ENCODE measurements around the gene UFC1. TPM values are rescaled to one million over a fixed set of nuclear protein-coding genes. Genes with fewer than 3 reads are reported as not detected.

UFC1 gene
- total and polyA plus RNA-seq, 2 of the 13 experiments (the other 11 are each of a cell fraction or from before 2014, with no cell fraction given): 72.8 to 85.2 TPM

Small RNAs within 50 kb of the gene (small RNA-seq; reads per million reads assigned to genes)
- 0 reads per million in 3 experiments for gene RF01225 (ENCODE audit: insufficient read depth in 2 of 3, insufficient read length in 3 of 3, low read depth in 2 of 3, low replicate concordance in 1 of 3)

Other genes with a start within 250 kb of the UFC1 start
- gene ITLN2, start 199.2 kb upstream of the UFC1 start, total RNA-seq (2016; rRNA removed; fragmentation: Illumina TruSeq; extraction: Trizol): not detected in 2 replicates
- gene ITLN2, start 199.2 kb upstream of the UFC1 start, polyA plus RNA-seq (2011; rRNA removed): not detected in 2 replicates
- 41.4 and 95.8 TPM in 2 replicates for gene F11R, start 132.8 kb upstream of the UFC1 start, total RNA-seq (2016; rRNA removed; fragmentation: Illumina TruSeq; extraction: Trizol)
- 105 and 145 TPM in 2 replicates for gene F11R, start 132.8 kb upstream of the UFC1 start, polyA plus RNA-seq (2011; rRNA removed)
- 0.31 TPM in 1 of 2 replicates, not detected in the other for gene TSTD1, start 115.0 kb upstream of the UFC1 start, total RNA-seq (2016; rRNA removed; fragmentation: Illumina TruSeq; extraction: Trizol)
- gene TSTD1, start 115.0 kb upstream of the UFC1 start, polyA plus RNA-seq (2011; rRNA removed): 0.15 TPM in 1 of 2 replicates, not detected in the other
- gene USF1, start 108.0 kb upstream of the UFC1 start, total RNA-seq (2016; rRNA removed; fragmentation: Illumina TruSeq; extraction: Trizol): 32.2 and 39.4 TPM in 2 replicates
- gene USF1, start 108.0 kb upstream of the UFC1 start, polyA plus RNA-seq (2011; rRNA removed): 26.9 and 40.0 TPM in 2 replicates
- 0.20 TPM in 1 of 2 replicates, not detected in the other for gene ARHGAP30, start 84.1 kb upstream of the UFC1 start, total RNA-seq (2016; rRNA removed; fragmentation: Illumina TruSeq; extraction: Trizol)
- gene ARHGAP30, start 84.1 kb upstream of the UFC1 start, polyA plus RNA-seq (2011; rRNA removed): 0.13 and 0.17 TPM in 2 replicates
- 12.3 and 12.4 TPM in 2 replicates for gene NECTIN4, start 64.4 kb upstream of the UFC1 start, total RNA-seq (2016; rRNA removed; fragmentation: Illumina TruSeq; extraction: Trizol)
- 5.9 and 9.2 TPM in 2 replicates for gene NECTIN4, start 64.4 kb upstream of the UFC1 start, polyA plus RNA-seq (2011; rRNA removed)
- 2.9 and 4.0 TPM in 2 replicates for gene KLHDC9, start 55.6 kb upstream of the UFC1 start, total RNA-seq (2016; rRNA removed; fragmentation: Illumina TruSeq; extraction: Trizol)
- gene KLHDC9, start 55.6 kb upstream of the UFC1 start, polyA plus RNA-seq (2011; rRNA removed): 2.6 and 2.9 TPM in 2 replicates
- gene PFDN2, start 35.9 kb upstream of the UFC1 start, total RNA-seq (2016; rRNA removed; fragmentation: Illumina TruSeq; extraction: Trizol): 63.6 and 90.3 TPM in 2 replicates
- gene PFDN2, start 35.9 kb upstream of the UFC1 start, polyA plus RNA-seq (2011; rRNA removed): 51.0 and 62.6 TPM in 2 replicates
- gene NIT1, start 35.9 kb upstream of the UFC1 start, total RNA-seq (2016; rRNA removed; fragmentation: Illumina TruSeq; extraction: Trizol): 30.0 and 31.0 TPM in 2 replicates
- 22.7 and 29.2 TPM in 2 replicates for gene NIT1, start 35.9 kb upstream of the UFC1 start, polyA plus RNA-seq (2011; rRNA removed)
- 12.6 and 14.0 TPM in 2 replicates for gene DEDD, start 21.3 kb upstream of the UFC1 start, total RNA-seq (2016; rRNA removed; fragmentation: Illumina TruSeq; extraction: Trizol)
- gene DEDD, start 21.3 kb upstream of the UFC1 start, polyA plus RNA-seq (2011; rRNA removed): 27.8 and 31.2 TPM in 2 replicates
- gene USP21, start 5.5 kb downstream of the UFC1 start, total RNA-seq (2016; rRNA removed; fragmentation: Illumina TruSeq; extraction: Trizol): 7.4 and 10.1 TPM in 2 replicates
- 31.0 and 33.1 TPM in 2 replicates for gene USP21, start 5.5 kb downstream of the UFC1 start, polyA plus RNA-seq (2011; rRNA removed)
- 13.0 and 15.5 TPM in 2 replicates for gene PPOX, start 12.4 kb downstream of the UFC1 start, total RNA-seq (2016; rRNA removed; fragmentation: Illumina TruSeq; extraction: Trizol)
- gene PPOX, start 12.4 kb downstream of the UFC1 start, polyA plus RNA-seq (2011; rRNA removed): 25.2 and 27.7 TPM in 2 replicates
- gene B4GALT3, start 23.5 kb downstream of the UFC1 start, total RNA-seq (2016; rRNA removed; fragmentation: Illumina TruSeq; extraction: Trizol): 26.7 and 35.6 TPM in 2 replicates
- 40.4 and 45.0 TPM in 2 replicates for gene B4GALT3, start 23.5 kb downstream of the UFC1 start, polyA plus RNA-seq (2011; rRNA removed)
- gene ADAMTS4, start 45.1 kb downstream of the UFC1 start, total RNA-seq (2016; rRNA removed; fragmentation: Illumina TruSeq; extraction: Trizol): 0.73 and 1.7 TPM in 2 replicates
- gene ADAMTS4, start 45.1 kb downstream of the UFC1 start, polyA plus RNA-seq (2011; rRNA removed): 0.51 and 0.56 TPM in 2 replicates
- gene NDUFS2, start 48.4 kb downstream of the UFC1 start, total RNA-seq (2016; rRNA removed; fragmentation: Illumina TruSeq; extraction: Trizol): 118 and 129 TPM in 2 replicates
- gene NDUFS2, start 48.4 kb downstream of the UFC1 start, polyA plus RNA-seq (2011; rRNA removed): 70.1 and 89.9 TPM in 2 replicates
- 1.3 and 1.5 TPM in 2 replicates for gene FCER1G, start 61.3 kb downstream of the UFC1 start, total RNA-seq (2016; rRNA removed; fragmentation: Illumina TruSeq; extraction: Trizol)
- gene FCER1G, start 61.3 kb downstream of the UFC1 start, polyA plus RNA-seq (2011; rRNA removed): 4.7 and 6.4 TPM in 2 replicates
- 4,370 and 6,293 TPM in 2 replicates for gene APOA2, start 69.7 kb downstream of the UFC1 start, total RNA-seq (2016; rRNA removed; fragmentation: Illumina TruSeq; extraction: Trizol)
- gene APOA2, start 69.7 kb downstream of the UFC1 start, polyA plus RNA-seq (2011; rRNA removed): 18,293 and 18,774 TPM in 2 replicates
- 26.2 and 29.1 TPM in 2 replicates for gene TOMM40L, start 72.1 kb downstream of the UFC1 start, total RNA-seq (2016; rRNA removed; fragmentation: Illumina TruSeq; extraction: Trizol)
- 14.1 and 16.9 TPM in 2 replicates for gene TOMM40L, start 72.1 kb downstream of the UFC1 start, polyA plus RNA-seq (2011; rRNA removed)
- gene NR1I3, start 84.2 kb downstream of the UFC1 start, total RNA-seq (2016; rRNA removed; fragmentation: Illumina TruSeq; extraction: Trizol): 0.60 and 0.95 TPM in 2 replicates
- 0.56 and 0.62 TPM in 2 replicates for gene NR1I3, start 84.2 kb downstream of the UFC1 start, polyA plus RNA-seq (2011; rRNA removed)
- gene PCP4L1, start 104.8 kb downstream of the UFC1 start, total RNA-seq (2016; rRNA removed; fragmentation: Illumina TruSeq; extraction: Trizol): not detected in 2 replicates
- 0.28 and 0.59 TPM in 2 replicates for gene PCP4L1, start 104.8 kb downstream of the UFC1 start, polyA plus RNA-seq (2011; rRNA removed)
- gene MPZ, start 156.0 kb downstream of the UFC1 start, total RNA-seq (2016; rRNA removed; fragmentation: Illumina TruSeq; extraction: Trizol): 7.3 and 18.3 TPM in 2 replicates
- gene MPZ, start 156.0 kb downstream of the UFC1 start, polyA plus RNA-seq (2011; rRNA removed): 24.6 and 26.7 TPM in 2 replicates
- 27.1 and 85.0 TPM in 2 replicates for gene SDHC, start 160.4 kb downstream of the UFC1 start, total RNA-seq (2016; rRNA removed; fragmentation: Illumina TruSeq; extraction: Trizol)
- 199 and 229 TPM in 2 replicates for gene SDHC, start 160.4 kb downstream of the UFC1 start, polyA plus RNA-seq (2011; rRNA removed)
- gene CFAP126, start 213.9 kb downstream of the UFC1 start, total RNA-seq (2016; rRNA removed; fragmentation: Illumina TruSeq; extraction: Trizol): not detected in 2 replicates
- not detected in 2 replicates for gene CFAP126, start 213.9 kb downstream of the UFC1 start, polyA plus RNA-seq (2011; rRNA removed)

Data from HepG2 (cell line).